HepG2 (cell line): ENCODE measurements around the gene MRPL10. TPM values are rescaled to one million over a fixed set of nuclear protein-coding genes. Genes with fewer than 3 reads are reported as not detected.

Source experiments
- CHD4 ChIP-seq: fragments of 200-600 bp; sonication (generic); IDR thresholded peaks from 2 replicates; pipeline ENCODE4 v1.7.0; 2017; ENCODE audit warnings: mild to moderate bottlenecking, low read length, borderline replicate concordance
- HES4 ChIP-seq: sonication (generic); formaldehyde crosslinking; IDR thresholded peaks from 2 replicates; pipeline ENCODE4 v1.9.0; 2021; ENCODE audit warnings: mild to moderate bottlenecking, missing genetic modification reagents, borderline replicate concordance
- NR2C2 ChIP-seq: sonication (generic); formaldehyde crosslinking; IDR thresholded peaks from 2 replicates; pipeline ENCODE4 v1.4.0; 2020; ENCODE audit warnings: missing genetic modification reagents, mild to moderate bottlenecking, moderate library complexity, borderline replicate concordance
- SMARCC2 ChIP-seq: fragments of 450-650 bp; IDR thresholded peaks from 2 replicates; pipeline ENCODE4 v1.6.1; 2017; ENCODE audit warnings: antibody characterized with exemption, mild to moderate bottlenecking
- ZFYVE20 ChIP-seq: sonication (generic); formaldehyde crosslinking; IDR thresholded peaks from 2 replicates; pipeline ENCODE4 v1.8.0; 2023; ENCODE audit warnings: low read depth, mild to moderate bottlenecking, moderate library complexity, missing genetic modification reagents, borderline replicate concordance
- ZNF33A ChIP-seq: sonication (generic); formaldehyde crosslinking; IDR thresholded peaks from 2 replicates; pipeline ENCODE4 v1.5.1; 2020; ENCODE audit warnings: missing genetic modification reagents, mild to moderate bottlenecking, moderate library complexity, borderline replicate concordance
- ZNF431 ChIP-seq: sonication (generic); formaldehyde crosslinking; IDR thresholded peaks from 2 replicates; pipeline ENCODE4 v1.9.0; 2022; ENCODE audit warnings: missing genetic modification reagents, low read depth, mild to moderate bottlenecking, borderline replicate concordance
- ZNF44 ChIP-seq: sonication (generic); formaldehyde crosslinking; IDR thresholded peaks from 2 replicates; pipeline ENCODE4 v1.5.1; 2020; ENCODE audit warnings: mild to moderate bottlenecking, missing genetic modification reagents
- ZNF501 ChIP-seq: sonication (generic); formaldehyde crosslinking; IDR thresholded peaks from 2 replicates; pipeline ENCODE4 v1.5.1; 2020; ENCODE audit warnings: mild to moderate bottlenecking, moderate library complexity, missing genetic modification reagents
- ZNF572 ChIP-seq: sonication (generic); formaldehyde crosslinking; IDR thresholded peaks from 2 replicates; pipeline ENCODE4 v1.5.1; 2020; ENCODE audit warnings: mild to moderate bottlenecking, missing genetic modification reagents
- polyA plus RNA-seq, 8 experiments: library from polyadenylated mRNA; depleted of rRNA in 3 of 8; stranded (reverse) in 7 of 8; unstranded in 1 of 8; fragments of >200 nt; fragmentation: Illumina TruSeq in 4 of 8; extraction: Trizol in 4 of 8; gene quantifications; 2 replicates each; pipeline versions ENCODE4 v1.2.1 to v1.2.3, GENCODE V29; 2011 to 2016; ENCODE audit warnings: low read depth in 4 of 8, missing spikeins in 1 of 8, mixed read lengths in 1 of 8; ENCODE audit not compliant: insufficient read depth in 1 of 8
- total RNA-seq, 5 experiments: library from RNA; depleted of rRNA; stranded (reverse); fragments of >200 nt; fragmentation: Illumina TruSeq; extraction: Trizol; gene quantifications; 2 replicates each; pipeline ENCODE4 v1.2.3, GENCODE V29; 2016; ENCODE audit warnings: low read depth in 1 of 5
- TF ChIP-seq, protein P1 (sequence below): sonication (generic); formaldehyde crosslinking; IDR thresholded peaks from 2 replicates; pipeline ENCODE4 v1.5.0; 2020; ENCODE audit warnings: missing genetic modification reagents
- TF ChIP-seq, protein P2 (sequence below): IDR thresholded peaks from 2 replicates; pipeline ENCODE4 v1.6.1; 2016; ENCODE audit warnings: low read depth, control low read depth
- TF ChIP-seq, protein P3 (sequence below): sonication (generic); formaldehyde crosslinking; IDR thresholded peaks from 2 replicates; pipeline ENCODE4 v1.5.0; 2020; ENCODE audit warnings: missing genetic modification reagents
- TF ChIP-seq, protein P4 (sequence below): sonication (generic); formaldehyde crosslinking; IDR thresholded peaks from 2 replicates; pipeline ENCODE4 v1.5.0; 2020; ENCODE audit warnings: missing genetic modification reagents
- TF ChIP-seq, protein P5 (sequence below): sonication (generic); formaldehyde crosslinking; IDR thresholded peaks from 2 replicates; pipeline ENCODE4 v1.5.0; 2020; ENCODE audit warnings: missing genetic modification reagents
- TF ChIP-seq, protein P6 (sequence below), 2 experiments: sonication (generic) in 1 of 2; formaldehyde crosslinking in 1 of 2; IDR thresholded peaks; 2 replicates each; pipeline versions ENCODE4 v1.4.0 to v1.6.1; 2016 to 2020; ENCODE audit warnings: borderline replicate concordance in 1 of 2, low read depth in 1 of 2, mild to moderate bottlenecking in 1 of 2, missing genetic modification reagents in 1 of 2
- TF ChIP-seq, protein P7 (sequence below): sonication (generic); formaldehyde crosslinking; IDR thresholded peaks from 2 replicates; pipeline ENCODE4 v1.4.0; 2020; ENCODE audit warnings: missing genetic modification reagents

MRPL10 gene
- total and polyA plus RNA-seq, 2 of the 13 experiments (the other 11 are each of a cell fraction or from before 2014, with no cell fraction given) = 56.7 to 149 TPM

DNA sequence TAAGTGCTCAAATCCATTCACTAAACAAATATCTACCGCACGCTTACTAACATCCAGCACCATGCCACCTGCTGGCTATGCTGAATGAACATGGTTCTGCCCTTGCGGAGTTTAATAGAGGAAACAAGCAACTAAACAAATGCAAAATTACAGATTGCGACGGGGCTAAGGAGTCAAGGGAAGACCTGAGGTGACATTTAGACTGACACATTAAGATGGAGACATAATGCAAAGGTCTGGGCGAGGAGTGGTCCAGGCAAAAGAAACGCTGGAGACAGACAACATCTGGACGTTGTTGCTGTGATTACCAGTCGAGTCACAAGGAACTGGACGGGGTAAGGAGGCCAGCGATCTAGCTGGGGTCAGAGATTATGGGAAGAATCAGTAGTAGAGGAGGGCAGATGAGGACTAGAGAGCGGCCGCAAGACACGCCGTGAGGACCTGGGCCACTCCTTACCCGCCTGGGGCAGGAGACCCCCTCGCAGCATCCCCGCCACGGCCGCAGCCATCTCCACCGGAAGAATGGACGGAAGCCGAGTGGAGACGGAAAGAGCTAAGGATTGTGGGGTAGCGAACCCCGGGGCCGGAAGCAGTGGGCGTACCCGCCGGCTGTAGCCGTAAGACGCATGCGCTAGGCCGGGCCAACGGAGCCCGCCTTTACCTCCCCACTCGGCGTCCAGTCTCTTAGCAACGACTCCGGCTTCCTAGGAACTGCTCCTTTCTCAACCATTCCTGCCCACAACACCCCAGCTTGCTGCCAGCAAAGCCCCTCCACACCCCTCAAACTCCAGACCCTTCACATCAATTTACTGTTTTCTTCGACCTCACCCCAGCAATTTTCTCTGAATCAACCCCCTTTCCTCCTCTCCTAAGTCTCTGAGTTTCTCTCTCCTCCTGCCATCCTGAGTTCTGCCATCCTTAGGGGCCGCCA lies at the start of gene MRPL10, which contains the start of gene LRRC46 (continued):
- TF ChIP-seq, protein P1, sequence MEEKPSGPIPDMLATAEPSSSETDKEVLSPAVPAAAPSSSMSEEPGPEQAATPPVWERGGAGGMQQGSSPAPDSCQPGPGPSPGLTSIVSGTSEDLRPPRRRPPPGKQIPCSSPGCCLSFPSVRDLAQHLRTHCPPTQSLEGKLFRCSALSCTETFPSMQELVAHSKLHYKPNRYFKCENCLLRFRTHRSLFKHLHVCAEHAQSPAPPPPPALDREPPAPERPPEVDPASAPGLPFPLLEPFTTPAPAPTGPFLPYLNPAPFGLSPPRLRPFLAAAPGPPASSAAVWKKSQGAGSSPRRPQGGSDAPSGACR = no peak; the same call in 1 of the 2 replicates
- TF ChIP-seq NR2C2 (CRISPR knock-in tag) = peak; percentile 82
- TF ChIP-seq HES4 (CRISPR knock-in tag) = peak; percentile 53; the same call in 1 of the 2 replicates
- no peak for TF ChIP-seq CHD4
- TF ChIP-seq, protein P2, sequence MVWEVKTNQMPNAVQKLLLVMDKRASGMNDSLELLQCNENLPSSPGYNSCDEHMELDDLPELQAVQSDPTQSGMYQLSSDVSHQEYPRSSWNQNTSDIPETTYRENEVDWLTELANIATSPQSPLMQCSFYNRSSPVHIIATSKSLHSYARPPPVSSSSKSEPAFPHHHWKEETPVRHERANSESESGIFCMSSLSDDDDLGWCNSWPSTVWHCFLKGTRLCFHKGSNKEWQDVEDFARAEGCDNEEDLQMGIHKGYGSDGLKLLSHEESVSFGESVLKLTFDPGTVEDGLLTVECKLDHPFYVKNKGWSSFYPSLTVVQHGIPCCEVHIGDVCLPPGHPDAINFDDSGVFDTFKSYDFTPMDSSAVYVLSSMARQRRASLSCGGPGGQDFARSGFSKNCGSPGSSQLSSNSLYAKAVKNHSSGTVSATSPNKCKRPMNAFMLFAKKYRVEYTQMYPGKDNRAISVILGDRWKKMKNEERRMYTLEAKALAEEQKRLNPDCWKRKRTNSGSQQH = no peak; the same call in 1 of the 2 replicates
- peak; percentile 91; the same call in 1 of the 2 replicates for TF ChIP-seq ZNF501 (CRISPR knock-in tag)
- no peak for TF ChIP-seq ZNF572 (CRISPR knock-in tag)
- peak; percentile 92 for TF ChIP-seq ZNF431
- no peak for TF ChIP-seq ZFYVE20 (CRISPR knock-in tag)
- TF ChIP-seq ZNF44 (CRISPR knock-in tag) = peak; percentile 47; the same call in 1 of the 2 replicates
- TF ChIP-seq, protein P3, sequence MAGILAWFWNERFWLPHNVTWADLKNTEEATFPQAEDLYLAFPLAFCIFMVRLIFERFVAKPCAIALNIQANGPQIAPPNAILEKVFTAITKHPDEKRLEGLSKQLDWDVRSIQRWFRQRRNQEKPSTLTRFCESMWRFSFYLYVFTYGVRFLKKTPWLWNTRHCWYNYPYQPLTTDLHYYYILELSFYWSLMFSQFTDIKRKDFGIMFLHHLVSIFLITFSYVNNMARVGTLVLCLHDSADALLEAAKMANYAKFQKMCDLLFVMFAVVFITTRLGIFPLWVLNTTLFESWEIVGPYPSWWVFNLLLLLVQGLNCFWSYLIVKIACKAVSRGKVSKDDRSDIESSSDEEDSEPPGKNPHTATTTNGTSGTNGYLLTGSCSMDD (CRISPR knock-in tag) = no peak
- TF ChIP-seq, protein P4, sequence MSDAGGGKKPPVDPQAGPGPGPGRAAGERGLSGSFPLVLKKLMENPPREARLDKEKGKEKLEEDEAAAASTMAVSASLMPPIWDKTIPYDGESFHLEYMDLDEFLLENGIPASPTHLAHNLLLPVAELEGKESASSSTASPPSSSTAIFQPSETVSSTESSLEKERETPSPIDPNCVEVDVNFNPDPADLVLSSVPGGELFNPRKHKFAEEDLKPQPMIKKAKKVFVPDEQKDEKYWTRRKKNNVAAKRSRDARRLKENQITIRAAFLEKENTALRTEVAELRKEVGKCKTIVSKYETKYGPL (CRISPR knock-in tag) = no peak
- no peak for TF ChIP-seq ZNF33A (CRISPR knock-in tag)
- TF ChIP-seq, protein P5, sequence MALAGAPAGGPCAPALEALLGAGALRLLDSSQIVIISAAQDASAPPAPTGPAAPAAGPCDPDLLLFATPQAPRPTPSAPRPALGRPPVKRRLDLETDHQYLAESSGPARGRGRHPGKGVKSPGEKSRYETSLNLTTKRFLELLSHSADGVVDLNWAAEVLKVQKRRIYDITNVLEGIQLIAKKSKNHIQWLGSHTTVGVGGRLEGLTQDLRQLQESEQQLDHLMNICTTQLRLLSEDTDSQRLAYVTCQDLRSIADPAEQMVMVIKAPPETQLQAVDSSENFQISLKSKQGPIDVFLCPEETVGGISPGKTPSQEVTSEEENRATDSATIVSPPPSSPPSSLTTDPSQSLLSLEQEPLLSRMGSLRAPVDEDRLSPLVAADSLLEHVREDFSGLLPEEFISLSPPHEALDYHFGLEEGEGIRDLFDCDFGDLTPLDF (CRISPR knock-in tag) = no peak; the same call in 1 of the 2 replicates
- TF ChIP-seq, protein P6, sequence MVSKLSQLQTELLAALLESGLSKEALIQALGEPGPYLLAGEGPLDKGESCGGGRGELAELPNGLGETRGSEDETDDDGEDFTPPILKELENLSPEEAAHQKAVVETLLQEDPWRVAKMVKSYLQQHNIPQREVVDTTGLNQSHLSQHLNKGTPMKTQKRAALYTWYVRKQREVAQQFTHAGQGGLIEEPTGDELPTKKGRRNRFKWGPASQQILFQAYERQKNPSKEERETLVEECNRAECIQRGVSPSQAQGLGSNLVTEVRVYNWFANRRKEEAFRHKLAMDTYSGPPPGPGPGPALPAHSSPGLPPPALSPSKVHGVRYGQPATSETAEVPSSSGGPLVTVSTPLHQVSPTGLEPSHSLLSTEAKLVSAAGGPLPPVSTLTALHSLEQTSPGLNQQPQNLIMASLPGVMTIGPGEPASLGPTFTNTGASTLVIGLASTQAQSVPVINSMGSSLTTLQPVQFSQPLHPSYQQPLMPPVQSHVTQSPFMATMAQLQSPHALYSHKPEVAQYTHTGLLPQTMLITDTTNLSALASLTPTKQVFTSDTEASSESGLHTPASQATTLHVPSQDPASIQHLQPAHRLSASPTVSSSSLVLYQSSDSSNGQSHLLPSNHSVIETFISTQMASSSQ (IDR thresholded peaks at IDR 0.05; ENCODE audit: low read depth) = peak; percentile 30; the same call in 1 of the 2 replicates
- TF ChIP-seq, protein P6 (CRISPR knock-in tag; IDR thresholded peaks at IDR 0.05; ENCODE audit: borderline replicate concordance) = peak; percentile 55; the same call in 1 of the 2 replicates
- TF ChIP-seq, protein P7, sequence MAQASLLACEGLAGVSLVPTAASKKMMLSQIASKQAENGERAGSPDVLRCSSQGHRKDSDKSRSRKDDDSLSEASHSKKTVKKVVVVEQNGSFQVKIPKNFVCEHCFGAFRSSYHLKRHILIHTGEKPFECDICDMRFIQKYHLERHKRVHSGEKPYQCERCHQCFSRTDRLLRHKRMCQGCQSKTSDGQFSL = no peak
- TF ChIP-seq SMARCC2 = no peak
